SK-N-SH (cell line): ENCODE data around the gene MUSTN1. TPM values are rescaled to one million over a fixed set of nuclear protein-coding genes. Genes with fewer than 3 reads are reported as not detected.

Source experiments
- CTCF ChIA-PET: fragments of 300-600, 350-600 bp; formaldehyde crosslinking; extraction: SDS; loops from one replicate; lab custom pipeline; 2021; lab: Yijun Ruan, JAX
- POLR2A ChIA-PET: fragments of 350-600 bp; sonication (Branson Sonifier 250); formaldehyde crosslinking; extraction: SDS; loops from one replicate; lab custom pipeline; 2020; ENCODE audit warnings: antibody characterized with exemption, inconsistent platforms; lab: Yijun Ruan, JAX
- DNase-seq: peaks from one replicate; pipeline ENCODE4 v3.0.0; 2012
- H2AFZ ChIP-seq: fragments of 200-600 bp; sonication (generic); 2 replicates; pipeline ENCODE4 v1.8.1; 2016; ENCODE audit warnings: antibody characterized with exemption, mild to moderate bottlenecking, low read depth
- H3F3A ChIP-seq: fragments of 200-600 bp; sonication (generic); replicated peaks from 2 replicates; pipeline ENCODE3; 2016; ENCODE audit warnings: antibody characterized with exemption, mild to moderate bottlenecking; ENCODE audit not compliant: insufficient read depth
- H3K27ac ChIP-seq, 2 experiments: fragments of 200-500 bp in 1 of 2; fragments of 200-600 bp in 1 of 2; sonication (Bioruptor generic) in 1 of 2; sonication (generic), shearing (Covaris generic) in 1 of 2; 2 replicates each; pipeline versions ENCODE4 v1.5.1 to v1.6.1; 2014 to 2016; ENCODE audit warnings: low read depth in 2 of 2, inconsistent platforms in 1 of 2, low read length in 1 of 2, mild to moderate bottlenecking in 1 of 2, mixed read lengths in 1 of 2
- H3K27me3 ChIP-seq: fragments of 200-600 bp; sonication (generic), shearing (Covaris generic); 2 replicates; pipeline ENCODE4 v1.6.1; 2016; ENCODE audit warnings: mixed run types; ENCODE audit not compliant: insufficient read depth
- H3K36me3 ChIP-seq, 2 experiments: fragments of 200-500 bp in 1 of 2; fragments of 200-600 bp in 1 of 2; sonication (Bioruptor generic) in 1 of 2; sonication (generic) in 1 of 2; replicated peaks in 1 of 2; 2 replicates each; pipeline versions ENCODE3 to v1.5.1; 2014 to 2016; ENCODE audit warnings: low read length in 1 of 2, mild to moderate bottlenecking in 1 of 2; ENCODE audit not compliant: insufficient read depth in 2 of 2, control insufficient read depth in 1 of 2
- H3K4me1 ChIP-seq, 2 experiments: fragments of 200-500 bp in 1 of 2; fragments of 200-600 bp in 1 of 2; sonication (Bioruptor generic) in 1 of 2; sonication (generic), shearing (Covaris generic) in 1 of 2; 2 replicates each; pipeline versions ENCODE4 v1.5.1 to v1.6.1; 2014 to 2016; ENCODE audit warnings: low read depth in 1 of 2, low read length in 1 of 2, mixed run types in 1 of 2; ENCODE audit not compliant: insufficient read depth in 2 of 2, control insufficient read depth in 1 of 2
- H3K4me2 ChIP-seq: fragments of 200-600 bp; sonication (generic), shearing (Covaris generic); 2 replicates; pipeline ENCODE4 v1.6.1; 2017; ENCODE audit warnings: mixed run types
- H3K4me3 ChIP-seq, 2 experiments: fragments of 200-500 bp in 1 of 2; fragments of 200-600 bp in 1 of 2; sonication (Bioruptor generic) in 1 of 2; sonication (generic), shearing (Covaris generic) in 1 of 2; 2 replicates each; pipeline versions ENCODE4 v1.5.1 to v1.8.1; 2014 to 2016; ENCODE audit warnings: low read depth in 2 of 2, inconsistent platforms in 1 of 2, low read length in 1 of 2, mild to moderate bottlenecking in 1 of 2, mixed read lengths in 1 of 2, moderate library complexity in 1 of 2
- H3K79me2 ChIP-seq: fragments of 200-600 bp; sonication (generic); 2 replicates; pipeline ENCODE4 v1.8.1; 2017; ENCODE audit warnings: mild to moderate bottlenecking; ENCODE audit not compliant: insufficient read depth
- H3K9ac ChIP-seq: fragments of 200-600 bp; sonication (generic); 2 replicates; pipeline ENCODE4 v1.6.1; 2017; ENCODE audit warnings: mixed run types
- H3K9me2 ChIP-seq: fragments of 200-600 bp; sonication (generic); 2 replicates; pipeline ENCODE4 v1.6.1; 2017; ENCODE audit warnings: mixed run types
- H3K9me3 ChIP-seq: fragments of 200-600 bp; sonication (generic); 2 replicates; pipeline ENCODE4 v1.6.1; 2017; ENCODE audit warnings: mixed run types, mild to moderate bottlenecking, moderate library complexity
- H4K20me1 ChIP-seq: fragments of 200-600 bp; sonication (generic); 2 replicates; pipeline ENCODE4 v1.6.1; 2017; ENCODE audit warnings: mild to moderate bottlenecking, mixed run types; ENCODE audit not compliant: insufficient read depth
- ELF1 ChIP-seq: IDR thresholded peaks from 2 replicates; pipeline ENCODE4 v1.4.0; 2012
- EP300 ChIP-seq, 2 experiments: IDR thresholded peaks; 2 replicates each; pipeline versions ENCODE4 v1.4.0 to v1.6.1; 2012; ENCODE audit warnings: borderline replicate concordance in 1 of 2, low read depth in 1 of 2, low read length in 1 of 2
- FOSL2 ChIP-seq: IDR thresholded peaks from 2 replicates; pipeline ENCODE4 v1.4.0; 2012; ENCODE audit warnings: low read depth, mild to moderate bottlenecking, moderate library complexity, borderline replicate concordance
- FOXJ3 ChIP-seq: sonication (generic); formaldehyde crosslinking; IDR thresholded peaks from 2 replicates; pipeline ENCODE4 v1.5.1; 2020; ENCODE audit warnings: mild to moderate bottlenecking, missing genetic modification reagents
- FOXM1 ChIP-seq: IDR thresholded peaks from 2 replicates; pipeline ENCODE4 v1.4.0; 2012; ENCODE audit warnings: low read depth, mild to moderate bottlenecking
- GABPA ChIP-seq: IDR thresholded peaks from 2 replicates; pipeline ENCODE4 v1.4.0; 2012; ENCODE audit warnings: low read depth, mild to moderate bottlenecking
- JUND ChIP-seq: IDR thresholded peaks from 2 replicates; pipeline ENCODE4 v1.4.0; 2012
- MEF2A ChIP-seq: IDR thresholded peaks from 2 replicates; pipeline ENCODE4 v1.4.0; 2012; ENCODE audit warnings: low read depth, borderline replicate concordance
- NFIC ChIP-seq: IDR thresholded peaks from 2 replicates; pipeline ENCODE4 v1.4.0; 2012; ENCODE audit warnings: borderline replicate concordance
- POLR2AphosphoS5 ChIP-seq: IDR thresholded peaks from 2 replicates; pipeline ENCODE4 v1.6.1; 2012; ENCODE audit warnings: low read depth, low read length
- RCOR1 ChIP-seq: fragments of 150-350 bp; IDR thresholded peaks from 2 replicates; pipeline ENCODE4 v1.6.1; 2017; ENCODE audit warnings: antibody characterized with exemption, low read length
- SIN3A ChIP-seq: IDR thresholded peaks from 2 replicates; pipeline ENCODE4 v1.6.1; 2012; ENCODE audit warnings: low read depth, mild to moderate bottlenecking, low read length, moderate library complexity, borderline replicate concordance
- SMC3 ChIP-seq: IDR thresholded peaks from 2 replicates; pipeline ENCODE4 v1.6.1; 2012; ENCODE audit warnings: low read depth, low read length, improper control_type of control experiment
- TAF1 ChIP-seq: IDR thresholded peaks from 2 replicates; pipeline ENCODE4 v1.6.1; 2012; ENCODE audit warnings: low read depth, mild to moderate bottlenecking, low read length, moderate library complexity, borderline replicate concordance
- TCF12 ChIP-seq: IDR thresholded peaks from 2 replicates; pipeline ENCODE4 v1.4.0; 2012
- TEAD4 ChIP-seq: IDR thresholded peaks from 2 replicates; pipeline ENCODE4 v1.4.0; 2012; ENCODE audit warnings: mild to moderate bottlenecking, borderline replicate concordance; ENCODE audit not compliant: insufficient read depth
- YY1 ChIP-seq: IDR thresholded peaks from 2 replicates; pipeline ENCODE4 v1.4.0; 2012; ENCODE audit warnings: low read depth, mild to moderate bottlenecking
- WGBS: methylation state at CpG from one replicate; pipeline ENCODE4 v1.1.6; 2017; ENCODE audit warnings: low lambda C conversion rate; 5-methylcytosine and 5-hydroxymethylcytosine counted together
- polyA plus RNA-seq, 3 experiments: library from polyadenylated mRNA; depleted of rRNA; stranded (reverse); fragments of >200 nt; gene quantifications; 2 replicates each; pipeline ENCODE4 v1.2.3, GENCODE V29; 2012
- TF ChIP-seq, protein P1 (sequence below): fragments of 200-600 bp; sonication (generic); IDR thresholded peaks from 2 replicates; pipeline ENCODE4 v1.6.1; 2017; ENCODE audit warnings: antibody characterized with exemption, mild to moderate bottlenecking, moderate library complexity
- TF ChIP-seq, protein P2 (sequence below): fragments of 150-350 bp; IDR thresholded peaks from 2 replicates; pipeline ENCODE4 v1.6.1; 2016; ENCODE audit warnings: mild to moderate bottlenecking, low read depth, low read length
- TF ChIP-seq, protein P3 (sequence below): IDR thresholded peaks from 2 replicates; pipeline ENCODE4 v1.4.0; 2012; ENCODE audit warnings: low read depth, borderline replicate concordance

The MUSTN1 gene
- polyA plus RNA-seq, 1 of the 3 experiments (the other 2 are of a cell fraction): 0.54 TPM

DNA sequence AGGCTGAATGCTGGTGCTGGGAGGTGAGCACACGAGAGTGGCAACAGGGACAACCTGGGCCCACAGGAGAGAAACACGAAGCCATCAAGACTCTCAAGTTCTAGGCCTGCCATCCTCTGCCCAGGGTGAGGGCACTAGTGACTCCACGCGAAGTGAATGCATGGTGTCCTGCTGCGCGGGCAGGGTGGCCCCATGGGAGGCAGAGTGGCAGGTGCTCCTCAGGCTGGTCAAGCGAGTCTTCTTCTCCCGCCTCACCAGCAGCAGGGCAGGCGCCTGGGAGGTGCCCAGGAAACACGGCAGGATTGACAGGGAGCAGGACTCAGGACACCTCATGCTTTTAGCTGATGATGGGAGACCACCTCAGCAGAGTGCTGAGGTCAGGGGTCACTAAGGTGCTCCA lies 35.7 kb upstream of the MUSTN1 start:
- POLR2A ChIA-PET: no interaction called here
- CTCF ChIA-PET: interaction anchor here (0.9 to 1.3 kb wide), 3 partner anchors 18 to 239 kb away, joined by 3 to 4 read pairs (median 4); no protein-coding TSS in a partner anchor

More for the DNA sequence above, 35.7 kb upstream of the MUSTN1 start:
- no peaks in the 10 kb centered on the region for H3K9me3 ChIP-seq
- no peak overlapping the region for H3K27ac ChIP-seq
- TF ChIP-seq TEAD4: no peak
- TF ChIP-seq FOSL2: no peak
- TF ChIP-seq POLR2AphosphoS5: no peak
- no peak for TF ChIP-seq FOXJ3 (CRISPR knock-in tag)
- TF ChIP-seq TAF1: no peak
- no peak for TF ChIP-seq TCF12
- TF ChIP-seq, protein P1, sequence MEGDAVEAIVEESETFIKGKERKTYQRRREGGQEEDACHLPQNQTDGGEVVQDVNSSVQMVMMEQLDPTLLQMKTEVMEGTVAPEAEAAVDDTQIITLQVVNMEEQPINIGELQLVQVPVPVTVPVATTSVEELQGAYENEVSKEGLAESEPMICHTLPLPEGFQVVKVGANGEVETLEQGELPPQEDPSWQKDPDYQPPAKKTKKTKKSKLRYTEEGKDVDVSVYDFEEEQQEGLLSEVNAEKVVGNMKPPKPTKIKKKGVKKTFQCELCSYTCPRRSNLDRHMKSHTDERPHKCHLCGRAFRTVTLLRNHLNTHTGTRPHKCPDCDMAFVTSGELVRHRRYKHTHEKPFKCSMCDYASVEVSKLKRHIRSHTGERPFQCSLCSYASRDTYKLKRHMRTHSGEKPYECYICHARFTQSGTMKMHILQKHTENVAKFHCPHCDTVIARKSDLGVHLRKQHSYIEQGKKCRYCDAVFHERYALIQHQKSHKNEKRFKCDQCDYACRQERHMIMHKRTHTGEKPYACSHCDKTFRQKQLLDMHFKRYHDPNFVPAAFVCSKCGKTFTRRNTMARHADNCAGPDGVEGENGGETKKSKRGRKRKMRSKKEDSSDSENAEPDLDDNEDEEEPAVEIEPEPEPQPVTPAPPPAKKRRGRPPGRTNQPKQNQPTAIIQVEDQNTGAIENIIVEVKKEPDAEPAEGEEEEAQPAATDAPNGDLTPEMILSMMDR: no peak
- TF ChIP-seq RCOR1: no peak
- no peak for TF ChIP-seq YY1
- TF ChIP-seq SIN3A: no peak
- TF ChIP-seq SMC3: no peak
- no peak for TF ChIP-seq EP300 (IDR thresholded peaks at IDR 0.05; ENCODE audit: borderline replicate concordance in 1 of 2, low read depth in 1 of 2, low read length in 1 of 2)
- no peak for TF ChIP-seq GABPA
- TF ChIP-seq, protein P2, sequence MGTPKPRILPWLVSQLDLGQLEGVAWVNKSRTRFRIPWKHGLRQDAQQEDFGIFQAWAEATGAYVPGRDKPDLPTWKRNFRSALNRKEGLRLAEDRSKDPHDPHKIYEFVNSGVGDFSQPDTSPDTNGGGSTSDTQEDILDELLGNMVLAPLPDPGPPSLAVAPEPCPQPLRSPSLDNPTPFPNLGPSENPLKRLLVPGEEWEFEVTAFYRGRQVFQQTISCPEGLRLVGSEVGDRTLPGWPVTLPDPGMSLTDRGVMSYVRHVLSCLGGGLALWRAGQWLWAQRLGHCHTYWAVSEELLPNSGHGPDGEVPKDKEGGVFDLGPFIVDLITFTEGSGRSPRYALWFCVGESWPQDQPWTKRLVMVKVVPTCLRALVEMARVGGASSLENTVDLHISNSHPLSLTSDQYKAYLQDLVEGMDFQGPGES: no peak
- no peak for TF ChIP-seq FOXM1
- TF ChIP-seq MEF2A: no peak
- no peak for TF ChIP-seq NFIC
- no peak for TF ChIP-seq JUND
- TF ChIP-seq ELF1: no peak
- TF ChIP-seq, protein P3, sequence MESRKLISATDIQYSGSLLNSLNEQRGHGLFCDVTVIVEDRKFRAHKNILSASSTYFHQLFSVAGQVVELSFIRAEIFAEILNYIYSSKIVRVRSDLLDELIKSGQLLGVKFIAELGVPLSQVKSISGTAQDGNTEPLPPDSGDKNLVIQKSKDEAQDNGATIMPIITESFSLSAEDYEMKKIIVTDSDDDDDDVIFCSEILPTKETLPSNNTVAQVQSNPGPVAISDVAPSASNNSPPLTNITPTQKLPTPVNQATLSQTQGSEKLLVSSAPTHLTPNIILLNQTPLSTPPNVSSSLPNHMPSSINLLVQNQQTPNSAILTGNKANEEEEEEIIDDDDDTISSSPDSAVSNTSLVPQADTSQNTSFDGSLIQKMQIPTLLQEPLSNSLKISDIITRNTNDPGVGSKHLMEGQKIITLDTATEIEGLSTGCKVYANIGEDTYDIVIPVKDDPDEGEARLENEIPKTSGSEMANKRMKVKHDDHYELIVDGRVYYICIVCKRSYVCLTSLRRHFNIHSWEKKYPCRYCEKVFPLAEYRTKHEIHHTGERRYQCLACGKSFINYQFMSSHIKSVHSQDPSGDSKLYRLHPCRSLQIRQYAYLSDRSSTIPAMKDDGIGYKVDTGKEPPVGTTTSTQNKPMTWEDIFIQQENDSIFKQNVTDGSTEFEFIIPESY: no peak
- TF ChIP-seq, all 33 proteins: peak for 0
- Histone ChIP-seq H3K9me2 (no peaks in the 10 kb centered on the region), H3K4me1 (peaks cover 0 to 4% of the 10 kb centered on the region in 2 experiments; a peak in 1 of 4 replicates), H3F3A (no peaks in the 10 kb centered on the region), H3K27me3 (no peaks in the 10 kb centered on the region), H3K9ac (no peak overlapping the region), H3K4me2 (no peak overlapping the region), H3K4me3 (no peak overlapping the region), H4K20me1 (no peaks in the 10 kb centered on the region), H2AFZ (no peak overlapping the region), H3K79me2 (no peaks in the 10 kb centered on the region), H3K36me3 (no peaks in the 10 kb centered on the region)
- no peak for DNase-seq
- WGBS: 92% methylated on average over 9 of the region's 10 CpGs
